T-helper 22 cell (primary cell): ENCODE results near the gene GZF1.
A peak's percentile ranks its signal among the peaks of the same experiment; 100 is the strongest.
"Not testable (repeated sequence)": the region's sequence is repeated elsewhere in the genome, so short reads cannot be mapped to it uniquely, and the experiment has no call there.

Experiments
- DNase-seq: peaks from one replicate; pipeline ENCODE4 v3.0.0-alpha.2; 2020; ENCODE audit warnings: low read depth

GZF1 gene

DNA sequence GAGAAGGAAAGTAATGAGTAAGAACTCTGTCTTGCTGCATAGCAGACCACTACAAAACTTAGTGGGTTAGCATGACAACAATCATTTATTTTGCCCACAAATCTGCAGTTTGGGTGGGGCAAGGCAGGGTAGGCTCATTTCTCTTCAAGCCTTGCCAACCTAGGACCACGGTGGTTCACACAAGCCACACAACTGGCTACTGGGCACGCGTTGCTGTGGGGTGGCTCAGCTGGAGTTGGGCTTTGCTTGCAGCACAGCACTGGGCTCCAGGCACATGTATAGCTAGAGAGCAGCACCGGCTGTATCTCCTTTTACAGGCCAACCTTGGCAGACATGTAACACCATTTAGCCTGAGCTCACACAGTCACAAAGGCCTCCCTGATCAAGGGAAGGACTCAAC lies 16.0 kb upstream of the GZF1 start:
- DNase-seq, result no peak

DNA sequence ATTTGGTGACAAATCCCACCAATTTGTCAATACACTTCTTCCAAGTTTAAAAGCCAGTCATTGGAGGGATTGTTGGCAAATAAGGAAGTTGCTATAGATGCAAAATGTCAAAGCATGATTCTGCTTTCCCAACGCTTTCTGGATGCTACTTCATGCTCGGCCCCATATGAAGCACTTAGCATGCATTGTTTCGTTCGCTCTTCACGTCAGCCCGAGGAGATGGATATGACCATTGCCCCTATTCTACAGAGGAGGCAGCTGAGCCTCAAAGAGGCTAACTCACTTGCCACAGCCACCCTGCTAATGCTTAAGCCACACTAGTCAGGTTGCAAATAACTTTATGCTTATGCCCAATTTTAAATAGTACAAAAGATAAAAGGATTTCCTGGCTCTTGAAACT lies 14.2 kb upstream of the GZF1 start:
- DNase-seq, result no peak

DNA sequence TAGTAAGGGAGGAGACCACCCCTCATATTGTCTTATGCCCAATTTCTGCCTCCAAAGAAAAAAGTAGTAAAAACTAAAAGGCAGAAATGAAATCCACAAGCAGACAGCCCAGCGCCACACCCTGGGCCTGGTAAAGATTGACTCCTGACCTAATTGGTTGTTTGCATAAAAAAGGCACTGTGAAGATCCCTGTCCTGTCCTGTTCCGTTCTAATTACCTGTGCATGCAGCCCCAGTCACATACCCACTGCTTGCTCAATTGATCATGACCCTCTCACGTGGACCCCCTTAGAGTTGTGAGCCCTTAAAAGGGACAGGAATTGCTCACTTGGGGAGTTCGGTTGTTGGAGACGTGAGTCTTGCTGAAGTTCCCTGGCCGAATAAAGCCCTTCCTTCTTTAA lies 13.5 kb upstream of the GZF1 start:
- DNase-seq, result not testable (repeated sequence)

DNA sequence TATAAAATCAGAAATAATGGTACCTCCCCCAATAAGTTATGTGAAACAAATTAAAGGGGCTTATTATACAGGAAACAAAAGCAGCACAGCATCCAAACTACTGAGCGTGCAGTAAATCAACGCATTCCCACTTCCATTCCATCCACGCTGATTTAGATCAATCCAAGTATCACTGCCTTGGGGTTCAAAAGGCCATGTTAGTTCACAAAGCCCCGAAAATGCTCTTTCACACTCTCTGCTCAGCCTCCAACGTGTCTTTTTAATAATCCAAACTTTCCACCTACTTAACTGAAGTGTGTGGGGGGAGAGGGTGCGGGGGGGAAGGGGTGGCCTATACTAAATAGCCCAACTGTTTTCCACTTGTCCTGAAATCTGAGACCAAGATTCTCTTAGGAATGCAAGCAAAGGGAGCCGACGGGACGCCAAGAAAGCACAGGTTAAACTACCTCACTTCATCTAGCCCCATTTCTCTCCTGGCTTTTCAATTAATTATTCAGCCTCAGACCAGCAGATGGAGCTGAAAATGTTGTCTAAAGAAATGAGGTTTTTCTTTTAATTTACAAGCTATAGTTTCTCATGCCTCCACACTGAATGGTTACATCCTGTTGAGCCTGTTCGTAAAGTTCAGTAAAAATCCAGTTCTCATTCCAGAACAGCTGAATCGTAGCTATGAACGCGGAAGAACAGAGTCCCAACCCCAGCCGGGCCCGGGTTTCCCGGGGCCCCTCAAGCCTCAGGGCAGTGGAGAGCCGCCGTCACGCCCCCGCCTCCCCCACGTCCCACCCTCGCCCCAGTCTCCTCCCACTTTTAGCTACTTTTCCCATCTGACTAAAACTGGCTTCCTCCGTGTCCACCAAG lies 12.4 kb upstream of the GZF1 start:
- DNase-seq, result peak; percentile 67

DNA sequence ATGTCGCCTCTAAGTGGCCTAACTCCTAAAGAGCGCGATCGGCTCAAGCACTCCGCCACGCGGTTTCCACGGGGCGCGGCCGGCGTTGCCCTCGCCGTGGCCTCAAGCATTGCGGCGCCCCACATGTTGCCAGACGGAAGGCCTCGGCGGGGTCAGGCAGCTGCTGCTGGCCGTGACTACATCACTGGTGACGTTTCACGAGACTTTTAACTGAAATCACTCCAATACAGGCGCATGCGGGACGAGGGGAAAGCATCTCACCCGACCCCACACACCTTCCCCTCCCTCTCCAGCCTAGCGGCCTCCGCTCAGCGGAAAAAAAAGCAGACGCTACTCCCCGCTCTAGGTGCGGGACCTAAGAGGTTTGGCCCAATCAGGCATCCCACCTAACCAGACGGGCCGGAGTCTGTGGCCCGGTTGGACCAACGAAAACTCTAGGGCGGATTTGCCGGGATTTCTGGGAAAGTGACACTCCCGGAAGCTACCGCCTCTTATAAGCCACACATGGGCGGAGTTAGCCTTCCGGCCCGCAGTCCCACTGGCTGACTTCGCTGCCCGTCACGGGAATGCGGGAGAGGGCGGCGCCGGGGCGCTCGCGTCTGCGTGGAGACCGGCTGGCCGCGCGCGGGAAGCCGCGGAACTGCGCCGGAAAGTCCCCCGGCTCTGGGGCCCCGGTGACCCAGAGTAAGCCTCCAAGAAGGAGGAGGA lies 11.6 kb upstream of the GZF1 start, which contains the start of gene NXT1:
Gene NXT1, plus strand, starts transcription at position 596 of the 708 bp plus-strand sequence. CDS start 3,251 bp downstream, outside the sequence.
- DNase-seq, result peak; percentile 92

DNA sequence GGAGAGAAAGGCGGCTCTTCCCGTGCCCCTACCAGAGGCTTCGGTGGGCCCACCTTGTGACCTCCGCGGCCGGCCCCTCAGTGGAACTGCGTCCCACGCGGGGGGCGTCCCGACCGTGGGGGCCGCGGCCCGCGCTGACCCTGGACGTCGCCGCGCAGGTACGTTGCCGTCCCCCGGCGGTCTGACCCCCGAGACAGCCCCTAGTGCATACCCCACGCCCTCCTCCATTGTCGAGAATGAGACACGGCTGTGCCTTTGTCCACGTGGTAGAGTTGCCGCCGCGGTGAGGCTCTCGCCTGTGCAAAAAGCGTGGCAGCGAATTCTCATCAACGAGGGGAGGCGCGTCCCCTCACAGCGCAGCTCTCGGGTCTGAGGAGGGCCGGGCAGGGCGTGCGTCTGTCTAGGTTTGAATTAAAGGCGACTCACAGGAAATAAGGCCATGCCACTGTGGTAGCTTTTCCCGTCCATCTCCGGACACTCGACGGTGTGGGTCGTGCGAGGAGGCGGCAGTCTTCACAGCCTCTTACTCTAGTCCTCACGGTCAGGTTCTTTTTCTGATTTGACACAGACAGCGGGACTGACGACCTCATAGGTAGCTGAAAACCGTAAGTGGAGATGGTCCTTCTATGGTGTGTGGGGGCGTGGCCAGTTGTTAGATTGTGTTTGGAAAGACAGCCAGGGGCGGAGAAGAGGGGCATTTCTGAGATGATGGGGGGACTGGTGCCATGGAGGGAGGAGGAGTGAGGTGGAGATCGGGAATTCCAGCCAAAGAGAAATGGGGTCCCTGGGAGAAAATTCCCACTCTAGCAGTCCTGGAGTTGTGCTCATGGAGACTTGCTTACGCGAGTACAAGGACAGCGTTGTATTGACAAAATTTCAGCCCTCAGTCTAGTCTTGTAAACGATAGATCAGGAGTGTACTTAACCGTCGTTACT lies 10.8 kb upstream of the GZF1 start:
- peak; percentile 50 for DNase-seq

DNA sequence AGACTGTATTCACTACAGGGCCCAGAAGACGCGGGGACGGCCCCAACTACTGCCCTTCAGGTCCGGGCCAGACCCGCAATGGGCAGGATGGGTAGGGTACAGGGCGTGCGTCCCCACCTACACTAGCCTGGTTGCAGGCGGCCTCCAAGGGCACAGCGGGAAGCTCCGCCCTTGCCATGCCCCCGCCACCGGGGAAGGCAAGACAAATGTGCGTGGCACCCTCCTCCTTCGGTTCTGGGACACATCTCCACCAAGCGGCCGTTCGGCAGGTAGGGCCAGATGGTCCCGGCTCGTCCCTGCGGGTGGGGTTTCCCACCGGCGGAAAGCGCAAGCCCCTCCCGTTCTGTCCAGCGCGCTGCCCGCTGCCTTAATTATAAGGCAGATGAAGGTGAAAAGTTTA lies 5.8 kb upstream of the GZF1 start:
- DNase-seq, result no peak

DNA sequence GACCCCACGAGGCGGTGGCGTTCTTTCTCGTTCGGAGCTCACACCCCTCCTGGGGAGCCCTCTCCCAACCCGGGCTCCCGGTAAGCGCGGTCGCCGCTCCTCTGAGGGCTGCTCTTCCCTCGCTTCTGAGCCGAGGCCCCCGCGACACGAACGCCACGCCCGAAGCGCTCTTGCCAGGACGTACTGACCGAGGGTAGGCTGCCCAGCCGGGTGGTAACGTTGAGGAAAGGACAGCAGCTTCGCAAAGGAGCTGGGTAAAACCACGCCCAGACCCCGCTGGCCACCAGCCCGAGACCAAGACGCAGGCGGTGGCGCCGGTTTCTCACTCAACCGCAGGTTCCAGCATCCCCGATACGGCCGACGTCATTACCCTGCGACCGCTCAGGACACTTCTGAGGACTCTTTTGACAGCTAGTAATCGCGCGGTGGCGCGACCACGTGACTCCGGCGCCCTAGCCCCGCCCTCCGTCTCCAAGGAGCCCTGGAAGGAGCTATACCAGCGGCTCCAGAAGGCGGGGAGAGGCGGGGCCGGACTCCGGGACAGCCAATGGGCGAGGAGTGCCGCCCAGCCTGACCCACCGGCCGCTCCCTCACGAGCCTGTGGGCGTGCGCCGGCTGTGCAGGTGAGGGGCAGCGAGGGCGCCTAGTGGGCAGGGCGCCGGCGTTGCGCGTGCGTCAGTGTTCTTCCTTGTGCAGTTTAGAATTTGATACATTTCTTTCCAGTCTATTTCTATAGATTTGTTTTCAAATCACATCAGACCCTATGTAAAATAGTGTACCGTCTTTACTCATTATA lies 4.0 kb upstream of the GZF1 start:
- peak; percentile 100 for DNase-seq

DNA sequence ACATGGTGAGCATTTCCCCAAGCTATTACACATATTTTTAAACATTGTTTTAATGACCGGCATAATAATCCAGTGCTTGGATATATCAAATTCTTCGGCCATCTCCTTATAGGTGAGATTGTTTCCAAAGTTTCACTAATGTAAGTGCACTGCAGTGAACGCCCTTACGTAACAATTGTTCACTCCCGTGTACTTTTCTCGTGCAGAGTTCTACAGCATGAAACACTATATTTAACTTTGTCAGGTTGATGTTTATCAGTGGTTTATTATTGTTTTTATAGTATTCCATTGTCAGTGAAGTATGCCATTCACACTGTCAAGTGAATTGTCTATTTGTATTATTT lies 3.4 kb upstream of the GZF1 start:
- DNase-seq, result no peak

DNA sequence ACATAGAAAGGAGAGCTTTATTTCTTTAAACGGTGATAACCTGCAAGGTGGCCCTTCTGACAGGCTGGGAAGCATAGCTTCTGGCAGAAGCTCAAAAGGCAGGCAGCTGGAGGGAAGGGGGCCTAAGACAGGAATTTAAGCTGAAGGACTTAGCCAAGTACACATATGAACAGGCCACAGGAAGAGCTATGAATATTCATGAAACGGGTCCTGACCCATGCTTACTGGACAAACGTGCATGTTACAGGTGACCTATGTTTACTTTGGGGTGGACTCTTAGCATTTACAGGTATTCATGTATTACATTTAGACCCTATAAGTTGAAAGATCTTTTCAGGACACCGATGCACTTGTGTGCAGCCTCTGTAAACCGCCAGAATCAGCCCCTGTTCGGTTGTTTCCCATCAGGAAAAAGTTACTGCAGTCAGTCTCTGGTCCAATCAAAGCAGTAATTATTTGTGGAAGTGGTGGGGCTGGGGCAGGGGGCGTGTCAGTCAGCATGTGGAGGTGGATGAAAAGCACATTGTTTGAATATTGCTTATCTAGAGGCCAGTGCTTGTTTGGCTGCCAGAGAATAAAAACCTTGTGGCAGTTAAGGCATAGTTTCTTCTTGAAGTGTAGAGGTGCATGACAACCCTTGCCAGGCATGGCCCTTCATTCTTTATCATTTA lies 2.9 kb upstream of the GZF1 start:
- DNase-seq, result no peak

DNA sequence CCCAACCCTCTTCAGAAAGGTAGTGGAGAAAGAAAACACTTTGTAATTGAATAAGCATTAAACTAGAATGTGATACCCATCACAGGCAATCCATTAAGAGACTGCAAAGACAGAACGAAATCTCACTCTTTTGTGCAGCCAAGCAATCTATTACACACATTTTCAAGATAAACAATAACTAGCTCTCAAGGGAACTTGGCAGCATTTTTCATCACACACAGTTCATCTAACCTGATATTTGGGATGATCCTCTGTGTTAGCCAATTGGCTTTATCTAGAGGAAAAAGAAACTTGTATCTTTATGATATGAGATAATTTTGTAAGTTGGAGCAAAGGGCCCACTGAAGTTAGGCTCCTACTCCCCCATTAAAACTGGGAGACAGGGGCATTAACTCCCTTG lies 1.5 kb upstream of the GZF1 start:
- no peak for DNase-seq

DNA sequence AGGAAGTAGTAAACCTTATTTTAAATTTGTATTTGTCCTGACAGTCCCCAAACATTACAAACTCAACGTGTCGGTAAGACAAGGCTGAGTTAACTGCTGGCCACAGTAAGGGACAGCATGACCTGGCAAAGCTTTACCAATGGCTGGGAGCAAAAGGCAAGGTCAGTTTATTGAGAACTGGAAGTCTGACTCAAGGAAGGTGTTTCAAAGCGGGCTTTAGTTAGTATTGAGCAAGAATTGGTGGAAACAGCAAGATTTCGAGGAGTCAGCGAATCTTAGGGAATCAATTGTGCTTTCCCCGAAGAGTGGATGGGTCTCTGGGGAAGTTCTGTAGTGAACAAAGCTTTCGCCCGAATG lies 885 bp upstream of the GZF1 start:
- no peak for DNase-seq

DNA sequence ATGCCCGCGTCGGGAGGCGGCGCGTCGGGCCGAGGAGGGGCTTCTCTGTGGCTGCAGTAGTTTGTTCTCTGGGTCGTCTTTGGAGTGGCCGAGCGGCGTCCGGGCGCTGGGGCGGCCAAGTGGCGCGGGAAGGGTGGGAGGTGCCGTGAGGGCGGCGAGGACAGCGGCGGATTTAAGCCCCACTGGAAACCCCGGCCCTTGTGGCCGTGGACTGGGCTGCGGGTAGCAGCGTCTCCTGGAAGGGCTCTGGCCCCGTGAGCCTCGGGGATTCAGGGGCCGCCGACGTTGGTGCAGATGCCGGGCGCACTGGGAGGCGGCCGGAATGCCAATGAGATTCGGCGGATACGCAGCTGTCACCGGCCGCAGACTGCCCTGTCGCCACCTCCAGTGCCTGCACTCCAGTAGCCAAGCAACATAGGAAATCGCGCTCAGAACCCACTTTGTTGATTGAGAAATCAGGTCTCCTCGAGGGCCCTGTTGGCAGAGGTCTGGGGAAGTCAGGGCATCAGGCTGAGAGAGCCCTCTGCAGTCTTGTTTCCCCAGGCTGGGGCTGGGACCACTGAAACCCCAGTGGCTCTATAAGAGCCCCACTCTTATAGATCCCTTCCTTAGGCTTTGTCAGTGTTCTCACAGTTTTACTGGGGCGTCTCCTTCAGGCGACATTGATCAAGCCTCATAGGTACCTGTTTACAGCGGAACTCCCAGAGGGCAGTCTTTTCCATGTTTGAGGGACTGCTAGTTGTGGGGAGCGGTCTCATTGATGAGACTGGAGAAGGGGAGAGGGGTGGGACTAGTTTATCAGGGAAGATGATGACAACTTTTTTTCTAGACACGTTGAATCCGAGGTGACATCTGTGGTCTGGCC lies 642 bp downstream of the GZF1 start:
- DNase-seq, result peak; percentile 11

DNA sequence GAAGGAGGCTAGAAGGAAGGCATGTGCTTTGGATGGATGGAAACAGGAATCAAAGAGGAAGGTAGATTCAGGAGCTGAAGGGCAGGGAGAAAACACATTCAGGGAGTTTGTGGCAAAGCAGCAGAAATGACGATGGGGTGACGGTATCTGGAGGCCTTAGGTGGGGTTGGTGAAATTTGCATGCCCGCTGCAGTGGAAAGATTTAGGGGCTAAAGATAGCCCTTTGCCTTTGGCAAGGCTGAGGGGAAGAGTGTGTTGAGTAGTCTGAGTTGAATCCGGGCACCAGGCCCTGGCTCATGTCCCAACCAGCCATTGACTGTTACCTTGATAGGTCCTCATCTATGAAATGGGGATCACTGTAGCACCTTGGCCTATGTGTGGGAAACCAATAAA lies 1.3 kb downstream of the GZF1 start:
- no peak for DNase-seq

DNA sequence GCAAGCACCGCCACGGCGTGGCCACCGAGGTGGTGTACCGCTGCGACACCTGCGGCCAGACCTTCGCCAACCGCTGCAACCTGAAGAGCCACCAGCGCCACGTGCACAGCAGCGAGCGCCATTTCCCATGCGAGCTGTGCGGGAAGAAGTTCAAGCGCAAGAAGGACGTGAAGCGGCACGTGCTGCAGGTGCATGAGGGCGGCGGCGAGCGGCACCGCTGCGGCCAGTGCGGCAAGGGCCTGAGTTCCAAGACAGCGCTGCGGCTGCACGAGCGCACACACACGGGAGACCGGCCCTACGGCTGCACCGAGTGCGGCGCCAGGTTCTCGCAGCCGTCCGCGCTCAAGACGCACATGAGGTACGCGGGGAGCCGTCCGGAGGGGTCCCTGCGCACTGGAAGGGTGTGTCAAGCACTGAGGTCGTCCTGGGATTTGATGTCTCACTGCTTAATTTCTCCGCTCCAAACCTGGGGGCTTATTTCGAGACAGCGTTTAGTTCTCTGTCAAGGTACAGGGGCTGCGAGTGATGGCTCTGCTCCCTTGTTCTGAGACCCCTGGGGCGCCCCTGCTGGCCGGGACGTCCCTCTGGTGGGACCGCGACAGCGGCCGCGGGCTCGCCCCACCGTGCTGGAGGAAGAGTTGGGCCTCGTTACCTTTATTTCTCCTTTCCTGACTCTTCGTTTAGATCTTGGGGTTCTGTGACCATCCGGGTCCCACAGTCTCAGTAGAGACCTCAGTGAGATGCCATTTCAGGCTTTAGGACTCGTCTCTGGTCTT lies 3.6 kb downstream of the GZF1 start:
- no peak for DNase-seq

DNA sequence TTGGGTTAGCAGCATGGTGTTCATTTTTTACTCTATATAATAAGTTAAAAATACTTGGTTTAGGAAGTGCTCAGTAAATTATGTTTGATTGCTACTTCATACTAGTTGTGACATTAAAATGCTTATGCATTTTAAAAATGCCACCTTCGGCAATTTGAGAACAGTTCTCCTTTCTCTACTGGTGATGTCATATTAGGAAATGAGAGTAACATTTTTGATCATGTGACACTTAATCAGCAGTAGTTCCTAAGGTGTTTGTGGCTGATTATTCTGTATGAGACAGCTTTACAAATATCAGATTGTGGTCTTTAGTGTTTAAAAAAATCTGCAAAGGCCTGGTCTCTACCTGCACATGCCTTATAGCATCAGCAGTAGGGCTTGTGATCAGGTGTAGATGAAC lies 4.4 kb downstream of the GZF1 start:
- no peak for DNase-seq

DNA sequence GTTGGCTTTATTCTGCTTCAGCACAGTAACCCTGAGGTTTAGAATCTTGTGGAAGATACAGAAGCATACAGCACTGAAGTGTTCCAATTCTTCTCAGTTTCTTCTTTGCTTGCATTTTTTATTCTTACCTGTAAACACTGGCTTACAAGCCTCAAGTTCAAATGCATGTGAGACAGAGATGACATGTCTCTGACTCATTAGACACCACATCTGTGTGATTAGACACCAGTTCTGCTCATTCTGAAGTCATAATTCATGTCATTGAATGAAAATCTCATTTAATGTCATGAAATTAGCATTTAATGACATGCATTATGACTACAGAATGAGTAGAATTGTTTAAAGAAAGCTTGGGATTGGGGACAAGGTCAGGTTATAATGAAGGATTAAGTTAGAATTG lies 5.8 kb downstream of the GZF1 start:
- DNase-seq, result no peak

DNA sequence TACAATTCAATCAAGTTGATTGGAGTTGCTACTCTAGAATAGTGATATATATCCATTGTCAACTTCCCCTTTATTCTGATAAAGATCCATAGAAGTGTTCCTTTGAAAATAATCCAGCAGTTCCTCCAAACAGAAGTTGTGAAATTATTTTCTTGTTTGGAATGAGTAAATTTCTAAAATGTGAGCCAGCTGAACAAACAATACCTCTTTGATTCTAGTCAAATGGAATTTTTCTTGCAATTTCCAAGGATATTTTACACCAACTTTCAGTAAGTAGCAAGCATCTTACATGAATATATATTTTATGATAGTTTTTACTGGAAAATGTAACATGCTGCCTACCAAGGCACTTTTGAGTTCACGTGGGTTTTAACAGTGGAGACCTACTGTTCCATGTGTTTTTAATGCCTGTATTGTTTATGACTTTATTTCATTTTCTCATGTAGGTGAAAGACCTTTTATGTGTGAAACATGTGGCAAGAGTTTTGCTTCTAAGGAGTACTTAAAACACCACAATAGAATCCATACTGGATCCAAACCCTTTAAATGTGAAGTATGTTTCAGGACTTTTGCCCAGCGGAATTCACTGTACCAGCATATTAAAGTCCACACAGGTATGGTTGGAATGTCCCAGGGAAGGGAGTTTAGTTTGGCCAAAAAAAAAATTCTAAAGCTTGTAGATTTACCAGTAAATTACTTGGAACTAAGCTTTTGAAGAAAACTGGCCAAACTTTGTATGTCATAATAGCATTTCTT lies 6.5 kb downstream of the GZF1 start:
- DNase-seq, result no peak
